ENCODE results near the gene EEFSEC. TPM values are rescaled to one million over a fixed set of nuclear protein-coding genes. Genes with fewer than 3 reads are reported as not detected.

EEFSEC gene
- total RNA-seq, 1 donor from 2014 or later, result 0.92 TPM

DNA sequence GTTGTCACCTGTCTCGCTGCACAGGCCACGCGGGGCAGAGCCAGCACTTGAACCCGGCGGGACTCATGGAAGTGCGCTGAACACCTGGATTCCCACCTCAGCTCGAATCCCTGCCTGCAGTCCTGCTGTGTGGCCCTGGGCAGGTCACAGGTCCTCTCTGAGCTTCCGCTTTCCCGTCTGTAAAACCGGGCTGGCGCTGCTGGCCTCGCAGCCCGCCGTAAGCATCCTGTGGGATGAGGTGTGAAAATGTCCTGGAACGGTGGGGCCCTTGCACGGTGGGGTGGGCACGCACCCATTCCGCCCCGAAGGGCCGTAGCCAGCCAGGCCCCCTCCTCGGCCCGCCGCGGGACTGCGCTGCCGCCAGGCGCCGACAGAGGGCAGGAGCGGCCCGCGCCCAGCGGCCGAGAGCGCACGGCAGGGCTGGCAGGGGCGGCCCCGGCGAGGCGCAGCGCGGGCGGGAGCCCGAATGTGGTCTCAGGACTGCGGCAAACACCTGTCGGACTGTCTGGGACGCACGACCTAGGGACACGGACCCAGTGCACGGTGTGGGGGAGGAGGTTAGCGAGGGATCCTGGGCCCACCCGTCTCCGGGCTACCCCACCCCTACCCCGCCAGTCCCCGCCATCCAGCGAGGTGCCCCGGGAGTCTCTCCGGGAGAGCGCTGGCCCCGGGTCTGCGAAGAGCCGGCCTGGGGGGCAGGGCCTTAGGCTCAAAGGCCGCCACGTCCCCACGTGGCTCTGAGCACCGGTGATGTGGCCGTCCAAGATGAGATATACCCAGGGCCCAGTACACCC is 273.0 kb downstream of the EEFSEC start:
- no peak overlapping the region for H2AFZ ChIP-seq (replicated peaks)

GRCh38 chr3:128427175-128427857 is 274.0 kb downstream of the EEFSEC start:
- H3K4me1 Mint-ChIP-seq, result peaks cover 36% of the 10 kb centered on the region
- H3K36me3 Mint-ChIP-seq, result no peaks in the 10 kb centered on the region
- TF ChIP-seq, protein P1, sequence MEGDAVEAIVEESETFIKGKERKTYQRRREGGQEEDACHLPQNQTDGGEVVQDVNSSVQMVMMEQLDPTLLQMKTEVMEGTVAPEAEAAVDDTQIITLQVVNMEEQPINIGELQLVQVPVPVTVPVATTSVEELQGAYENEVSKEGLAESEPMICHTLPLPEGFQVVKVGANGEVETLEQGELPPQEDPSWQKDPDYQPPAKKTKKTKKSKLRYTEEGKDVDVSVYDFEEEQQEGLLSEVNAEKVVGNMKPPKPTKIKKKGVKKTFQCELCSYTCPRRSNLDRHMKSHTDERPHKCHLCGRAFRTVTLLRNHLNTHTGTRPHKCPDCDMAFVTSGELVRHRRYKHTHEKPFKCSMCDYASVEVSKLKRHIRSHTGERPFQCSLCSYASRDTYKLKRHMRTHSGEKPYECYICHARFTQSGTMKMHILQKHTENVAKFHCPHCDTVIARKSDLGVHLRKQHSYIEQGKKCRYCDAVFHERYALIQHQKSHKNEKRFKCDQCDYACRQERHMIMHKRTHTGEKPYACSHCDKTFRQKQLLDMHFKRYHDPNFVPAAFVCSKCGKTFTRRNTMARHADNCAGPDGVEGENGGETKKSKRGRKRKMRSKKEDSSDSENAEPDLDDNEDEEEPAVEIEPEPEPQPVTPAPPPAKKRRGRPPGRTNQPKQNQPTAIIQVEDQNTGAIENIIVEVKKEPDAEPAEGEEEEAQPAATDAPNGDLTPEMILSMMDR (IDR thresholded peaks at IDR 0.05), result no peak
- TF ChIP-seq EZH2 (IDR thresholded peaks at IDR 0.05), result no peak
- TF ChIP-seq EZH2phosphoT487 (IDR thresholded peaks at IDR 0.05), result no peak
- H3K9me3 Mint-ChIP-seq, result no peaks in the 10 kb centered on the region
- DNase-seq (ENCODE audit: low spot score), result no peak
- Histone ChIP-seq H3K27ac (no peak overlapping the region), H3K36me3 (no peaks in the 10 kb centered on the region), H3K4me3 (no peak overlapping the region), H3K9ac (no peak overlapping the region), H3K4me1 (peaks cover 10% of the 10 kb centered on the region), H3K79me2 (ENCODE audit: low read depth) (no peaks in the 10 kb centered on the region), H3K9me3 (ENCODE audit: low read depth) (no peaks in the 10 kb centered on the region), H3F3A (ENCODE audit: low read depth) (peaks cover 16% of the 10 kb centered on the region), H2AFZ (replicated peaks) (no peak overlapping the region), H3K4me2 (no peak overlapping the region), H4K20me1 (ENCODE audit: low read depth) (peaks cover 14% of the 10 kb centered on the region), H3K27me3 (peaks cover 81% of the 10 kb centered on the region)
- peaks cover 28% of the 10 kb centered on the region for H3K27me3 Mint-ChIP-seq (ENCODE audit: insufficient read depth, low read depth)
- H3K4me3 Mint-ChIP-seq, result peak overlapping the region; percentile 58
- no peak overlapping the region for H3K27ac Mint-ChIP-seq

More for the DNA sequence above, 273.0 kb downstream of the EEFSEC start:
- Histone ChIP-seq H3K4me1 (peaks cover 3% of the 10 kb centered on the region), H3K9me3 (ENCODE audit: low read depth) (no peaks in the 10 kb centered on the region), H3K4me2 (peak overlapping the region; percentile 82), H3K36me3 (no peaks in the 10 kb centered on the region), H3F3A (ENCODE audit: low read depth) (peaks cover 9% of the 10 kb centered on the region), H3K9ac (no peak overlapping the region), H3K27ac (no peak overlapping the region), H3K4me3 (peak overlapping the region; percentile 43), H3K27me3 (peaks cover 71% of the 10 kb centered on the region), H3K79me2 (ENCODE audit: low read depth) (no peaks in the 10 kb centered on the region), H4K20me1 (ENCODE audit: low read depth) (peaks cover 14% of the 10 kb centered on the region)
- H3K27ac Mint-ChIP-seq, result no peak overlapping the region
- no peaks in the 10 kb centered on the region for H3K36me3 Mint-ChIP-seq
- no peak overlapping the region for H3K4me3 Mint-ChIP-seq
- DNase-seq (ENCODE audit: low spot score), result peak; percentile 85
- peaks cover 26% of the 10 kb centered on the region for H3K4me1 Mint-ChIP-seq
- peak; percentile 72 for TF ChIP-seq EZH2 (IDR thresholded peaks at IDR 0.05)
- TF ChIP-seq EZH2phosphoT487 (IDR thresholded peaks at IDR 0.05), result peak; percentile 55
- TF ChIP-seq, protein P1 (IDR thresholded peaks at IDR 0.05), result peak; percentile 77
- H3K27me3 Mint-ChIP-seq (ENCODE audit: insufficient read depth, low read depth), result peaks cover 18% of the 10 kb centered on the region
- H3K9me3 Mint-ChIP-seq, result no peaks in the 10 kb centered on the region

GRCh38 chr3:128427872-128428822 is 274.9 kb downstream of the EEFSEC start:
- Mint-ChIP-seq H3K4me1 (peaks cover 38% of the 10 kb centered on the region), H3K27me3 (ENCODE audit: insufficient read depth, low read depth) (peaks cover 30% of the 10 kb centered on the region), H3K36me3 (no peaks in the 10 kb centered on the region), H3K9me3 (no peaks in the 10 kb centered on the region), H3K4me3 (peak overlapping the region; percentile 44), H3K27ac (no peak overlapping the region)
- Histone ChIP-seq H3K27ac (no peak overlapping the region), H3K27me3 (peaks cover 89% of the 10 kb centered on the region), H3K79me2 (ENCODE audit: low read depth) (no peaks in the 10 kb centered on the region), H3K4me3 (no peak overlapping the region), H3F3A (ENCODE audit: low read depth) (peaks cover 17% of the 10 kb centered on the region), H3K9ac (no peak overlapping the region), H3K4me2 (no peak overlapping the region), H2AFZ (replicated peaks) (no peak overlapping the region), H4K20me1 (ENCODE audit: low read depth) (peaks cover 14% of the 10 kb centered on the region), H3K36me3 (no peaks in the 10 kb centered on the region), H3K4me1 (peaks cover 11% of the 10 kb centered on the region), H3K9me3 (ENCODE audit: low read depth) (no peaks in the 10 kb centered on the region)
- TF ChIP-seq EZH2phosphoT487 (IDR thresholded peaks at IDR 0.05), result no peak
- DNase-seq (ENCODE audit: low spot score), result peak; percentile 50
